ENCODE results near the gene NLGN1.

- no peak for TF ChIP-seq CTCF (IDR thresholded peaks at IDR 0.05; ENCODE audit: low read depth, low read length)
- TF ChIP-seq POLR2A (IDR thresholded peaks at IDR 0.05; ENCODE audit: extremely low read depth, insufficient read length) = no peak
- TF ChIP-seq MAX (IDR thresholded peaks at IDR 0.05; ENCODE audit: low read depth, low read length) = no peak
These were observed 931.8 kb downstream of the NLGN1 start for GRCh38 chr3:174329321-174329720.

Measured in NB4 (cell line).